IPS DF 6.9 (cell line): ENCODE data around the gene VPS39.

Experiments
- DNase-seq: peaks from one replicate; pipeline ENCODE4 v3.0.0-alpha.2; 2013; ENCODE audit warnings: low read depth, low spot score
- H3K27ac ChIP-seq: one replicate; pipeline ENCODE4 v1.5.1; 2013; ENCODE audit warnings: low read length, control low read depth
- H3K27me3 ChIP-seq: 2 replicates; pipeline ENCODE4 v1.6.1; 2013; ENCODE audit warnings: mild to moderate bottlenecking, low read length; ENCODE audit not compliant: control insufficient read depth, insufficient read depth
- H3K36me3 ChIP-seq: 2 replicates; pipeline ENCODE4 v1.6.1; 2013; ENCODE audit warnings: low read length; ENCODE audit not compliant: control insufficient read depth, insufficient read depth
- H3K4me1 ChIP-seq: 2 replicates; pipeline ENCODE4 v1.6.1; 2013; ENCODE audit warnings: low read length; ENCODE audit not compliant: control insufficient read depth, insufficient read depth
- H3K4me3 ChIP-seq: 2 replicates; pipeline ENCODE4 v1.5.1; 2013; ENCODE audit warnings: mild to moderate bottlenecking, low read length
- H3K9me3 ChIP-seq: 2 replicates; pipeline ENCODE4 v1.6.1; 2013; ENCODE audit warnings: low read length, inconsistent platforms; ENCODE audit not compliant: control insufficient read depth, insufficient read depth
- WGBS: extraction: QIAGEN DNeasy Blood & Tissue Kit; methylation state at CpG from one replicate; pipeline ENCODE4 v1.1.7; 2013; ENCODE audit warnings: mixed read lengths, missing lambda C conversion rate; ENCODE audit not compliant: insufficient read length, insufficient coverage; 5-methylcytosine and 5-hydroxymethylcytosine counted together

Gene VPS39

DNA sequence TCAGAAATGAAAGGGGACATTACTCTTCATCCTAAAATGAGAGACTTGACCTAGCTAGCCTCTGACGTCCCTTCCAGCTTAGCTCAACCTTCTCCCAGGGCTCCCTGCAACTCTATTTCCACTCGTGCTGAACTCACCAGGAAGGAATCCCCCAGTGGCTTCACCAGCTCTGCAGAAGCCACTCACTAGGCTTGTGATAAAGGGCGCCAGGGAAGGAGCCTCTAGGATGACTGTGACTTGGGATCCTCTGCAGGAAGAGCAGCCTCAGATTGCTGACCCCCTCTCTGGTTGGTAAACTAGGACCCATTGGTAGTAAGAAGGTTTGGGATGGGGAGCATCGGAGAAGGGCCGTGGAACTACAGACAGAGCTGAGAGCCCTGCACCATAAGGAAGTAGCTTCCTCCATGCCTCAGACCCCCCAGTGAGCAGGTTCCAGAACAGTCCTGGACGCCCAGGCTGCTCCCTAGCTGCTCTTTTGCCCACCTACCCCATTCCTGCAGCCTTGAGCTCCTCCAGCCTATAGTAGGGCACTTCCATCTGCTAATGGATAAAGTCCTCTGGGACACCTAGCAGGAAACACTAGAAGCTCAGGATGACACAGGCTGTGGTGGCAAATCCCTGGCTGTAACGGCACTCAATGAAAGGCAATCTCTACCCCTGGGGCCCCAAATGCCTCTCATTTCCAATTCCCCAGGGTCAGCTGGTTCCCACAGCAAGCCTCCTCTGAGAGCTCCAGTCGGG is 77.7 kb downstream of the VPS39 start:
- WGBS, result no CpG with 5 or more reads among the region's 8 CpGs
- Histone ChIP-seq H3K36me3 (no peaks in the 10 kb centered on the region), H3K4me1 (no peaks in the 10 kb centered on the region), H3K9me3 (no peaks in the 10 kb centered on the region), H3K27me3 (no peaks in the 10 kb centered on the region), H3K4me3 (no peak overlapping the region), H3K27ac (no peak overlapping the region)
- DNase-seq, result no peak

DNA sequence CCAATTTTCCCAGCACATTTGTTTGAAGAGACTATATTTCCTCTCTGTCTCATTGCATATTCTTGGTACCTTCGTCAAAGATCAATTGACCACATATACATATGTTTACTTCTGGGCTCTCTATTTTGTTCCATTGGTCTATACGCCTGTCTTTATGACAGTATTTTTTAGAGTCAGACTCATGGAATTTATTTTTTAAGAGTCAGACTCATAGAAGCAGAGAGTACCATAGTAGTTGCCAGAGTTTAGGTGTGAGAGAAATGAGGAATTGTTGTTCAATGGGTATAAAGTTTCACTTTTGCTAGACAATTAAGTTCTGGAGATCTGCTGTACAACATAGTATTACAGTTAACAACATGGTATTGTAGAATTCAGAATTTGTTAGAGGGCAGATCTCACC is 78.7 kb downstream of the VPS39 start:
- WGBS, result no CpG with 5 or more reads among the region's 2 CpGs
- Histone ChIP-seq H3K4me3 (no peak overlapping the region), H3K27ac (no peak overlapping the region), H3K27me3 (no peaks in the 10 kb centered on the region), H3K4me1 (no peaks in the 10 kb centered on the region), H3K9me3 (no peaks in the 10 kb centered on the region), H3K36me3 (no peaks in the 10 kb centered on the region)
- DNase-seq, result no peak

DNA sequence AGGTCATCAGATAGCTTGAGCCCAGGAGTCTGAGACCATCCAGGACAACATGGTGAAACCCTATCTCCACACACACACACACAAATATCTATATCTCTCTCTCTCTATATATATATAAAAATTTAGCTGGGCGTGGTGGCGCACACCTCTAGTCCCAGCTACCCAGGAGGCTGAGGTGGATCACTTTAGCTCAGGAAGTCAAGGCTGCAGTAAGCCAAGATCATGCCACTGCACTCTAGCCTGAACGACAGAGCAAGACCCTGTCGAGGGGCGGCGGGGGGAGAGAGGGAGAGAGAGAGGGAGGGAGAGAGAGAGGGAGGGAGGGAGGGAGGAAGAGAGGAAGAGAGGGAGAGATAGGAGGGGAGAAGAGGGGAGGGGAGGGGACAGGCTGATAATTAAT is 79.6 kb downstream of the VPS39 start:
- H3K4me1 ChIP-seq, result no peaks in the 10 kb centered on the region
- H3K9me3 ChIP-seq, result no peaks in the 10 kb centered on the region
- no peak overlapping the region for H3K4me3 ChIP-seq
- WGBS, result no CpG with 5 or more reads among the region's 6 CpGs
- H3K27me3 ChIP-seq, result no peaks in the 10 kb centered on the region
- H3K27ac ChIP-seq, result no peak overlapping the region
- H3K36me3 ChIP-seq, result no peaks in the 10 kb centered on the region
- DNase-seq, result no peak

DNA sequence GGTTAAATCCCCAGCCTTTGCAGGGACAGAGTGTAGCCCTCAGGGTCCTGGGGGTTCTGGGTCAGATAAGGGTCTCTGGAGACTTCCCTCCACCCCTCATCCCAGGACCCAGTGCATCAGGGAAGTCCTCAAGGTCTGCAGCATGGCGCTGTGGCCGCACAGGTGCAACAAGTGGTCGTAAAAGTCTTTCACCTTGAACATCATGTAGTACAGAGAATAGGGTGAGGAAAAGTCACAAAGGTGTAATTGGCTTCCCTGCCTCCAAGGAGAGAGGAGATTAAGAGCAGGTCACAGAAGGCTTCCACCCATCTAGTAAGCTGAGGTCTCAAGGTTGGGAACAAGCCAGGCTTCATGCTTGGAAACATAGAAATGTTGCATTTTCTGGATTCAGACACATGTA is 84.6 kb downstream of the VPS39 start:
- Histone ChIP-seq H3K9me3 (no peaks in the 10 kb centered on the region), H3K4me1 (no peaks in the 10 kb centered on the region), H3K4me3 (no peak overlapping the region), H3K36me3 (no peaks in the 10 kb centered on the region), H3K27me3 (no peaks in the 10 kb centered on the region), H3K27ac (no peak overlapping the region)
- no CpG with 5 or more reads among the region's 3 CpGs for WGBS
- DNase-seq, result no peak

DNA sequence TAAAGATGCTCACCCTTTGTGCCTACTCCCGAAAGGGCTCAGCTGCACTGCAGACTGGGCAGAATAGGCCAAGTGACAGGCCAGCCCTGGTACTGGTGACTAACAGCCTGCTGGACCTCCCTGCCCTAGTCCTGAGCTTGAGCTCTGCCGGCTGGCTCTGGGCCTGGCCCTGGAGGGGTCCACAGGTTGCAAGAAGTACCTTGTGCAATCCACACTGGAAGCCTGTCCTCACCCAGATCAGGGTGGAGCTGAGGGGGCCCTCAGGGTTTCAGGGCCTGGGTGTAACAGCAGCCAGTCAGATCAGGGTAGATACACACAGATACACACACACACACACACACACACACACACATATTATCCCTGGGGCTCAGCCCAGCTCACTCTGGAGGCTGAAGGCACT is 86.4 kb downstream of the VPS39 start:
- Histone ChIP-seq H3K4me1 (no peaks in the 10 kb centered on the region), H3K27ac (no peak overlapping the region), H3K9me3 (no peaks in the 10 kb centered on the region), H3K4me3 (no peak overlapping the region), H3K36me3 (no peaks in the 10 kb centered on the region), H3K27me3 (no peaks in the 10 kb centered on the region)
- no CpG with 5 or more reads among the region's 2 CpGs for WGBS
- DNase-seq, result no peak

DNA sequence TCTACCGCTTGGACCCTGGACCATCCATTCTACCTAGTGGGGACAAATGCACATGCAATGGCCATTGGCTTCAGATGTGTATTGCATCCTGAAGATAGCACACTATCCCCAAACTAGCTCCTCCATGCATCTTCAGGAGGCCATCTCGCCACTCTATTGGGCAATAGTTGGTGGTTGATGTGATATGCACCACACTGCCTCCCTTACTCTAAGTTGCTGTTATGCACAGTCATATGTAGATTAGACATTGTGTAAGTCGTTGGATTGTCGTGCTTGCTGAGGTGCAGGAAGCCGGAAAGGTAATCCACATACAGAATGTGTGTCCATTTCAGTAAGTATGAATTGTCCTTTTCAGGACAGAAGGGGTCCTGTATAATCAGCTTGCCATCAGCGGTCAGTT is 87.1 kb downstream of the VPS39 start:
- Histone ChIP-seq H3K9me3 (no peaks in the 10 kb centered on the region), H3K4me3 (no peak overlapping the region), H3K36me3 (no peaks in the 10 kb centered on the region), H3K27ac (no peak overlapping the region), H3K27me3 (no peaks in the 10 kb centered on the region), H3K4me1 (no peaks in the 10 kb centered on the region)
- no peak for DNase-seq
- no CpG with 5 or more reads among the region's 6 CpGs for WGBS

DNA sequence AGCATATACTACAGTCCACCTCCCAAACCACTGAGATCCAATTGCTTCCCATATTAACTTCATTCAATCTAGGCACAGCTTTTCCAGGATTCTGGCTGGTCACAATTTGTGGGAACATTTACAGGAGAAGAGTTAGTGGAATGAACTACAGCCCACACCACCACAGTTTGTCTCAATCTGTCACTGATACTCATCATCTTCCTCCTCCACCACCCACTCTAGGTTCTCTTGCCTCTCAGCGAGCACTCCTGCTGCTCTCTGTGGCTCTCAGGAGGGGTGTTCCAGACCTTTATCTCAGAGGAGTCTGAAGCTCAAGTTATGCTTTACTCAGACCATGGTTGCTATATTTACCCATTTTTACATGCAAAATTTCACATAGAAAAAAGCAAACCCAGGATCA is 87.8 kb downstream of the VPS39 start:
- no peaks in the 10 kb centered on the region for H3K27me3 ChIP-seq
- H3K4me1 ChIP-seq, result no peaks in the 10 kb centered on the region
- no peaks in the 10 kb centered on the region for H3K9me3 ChIP-seq
- H3K27ac ChIP-seq, result no peak overlapping the region
- H3K4me3 ChIP-seq, result no peak overlapping the region
- no CpG with 5 or more reads among the region's 1 CpG for WGBS
- H3K36me3 ChIP-seq, result no peaks in the 10 kb centered on the region
- no peak for DNase-seq

DNA sequence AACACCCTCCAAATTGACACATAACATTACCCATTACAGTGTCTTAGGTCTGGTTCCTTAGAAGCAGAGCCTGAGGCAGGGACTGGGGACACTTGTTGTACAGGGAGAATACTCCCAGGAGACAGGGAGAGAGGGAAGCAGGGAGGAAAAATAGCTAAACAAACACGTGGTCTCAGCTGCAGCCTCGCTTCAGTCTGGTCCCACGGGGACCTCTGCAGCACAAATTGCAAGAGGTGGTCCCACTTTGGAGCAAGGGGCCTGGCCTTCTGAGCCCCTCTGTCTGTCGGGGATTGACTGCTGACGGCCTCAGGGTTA is 88.7 kb downstream of the VPS39 start:
- Histone ChIP-seq H3K36me3 (no peaks in the 10 kb centered on the region), H3K27me3 (no peaks in the 10 kb centered on the region), H3K4me3 (no peak overlapping the region), H3K27ac (no peak overlapping the region), H3K4me1 (no peaks in the 10 kb centered on the region), H3K9me3 (no peaks in the 10 kb centered on the region)
- WGBS, result no CpG with 5 or more reads among the region's 5 CpGs
- no peak for DNase-seq

DNA sequence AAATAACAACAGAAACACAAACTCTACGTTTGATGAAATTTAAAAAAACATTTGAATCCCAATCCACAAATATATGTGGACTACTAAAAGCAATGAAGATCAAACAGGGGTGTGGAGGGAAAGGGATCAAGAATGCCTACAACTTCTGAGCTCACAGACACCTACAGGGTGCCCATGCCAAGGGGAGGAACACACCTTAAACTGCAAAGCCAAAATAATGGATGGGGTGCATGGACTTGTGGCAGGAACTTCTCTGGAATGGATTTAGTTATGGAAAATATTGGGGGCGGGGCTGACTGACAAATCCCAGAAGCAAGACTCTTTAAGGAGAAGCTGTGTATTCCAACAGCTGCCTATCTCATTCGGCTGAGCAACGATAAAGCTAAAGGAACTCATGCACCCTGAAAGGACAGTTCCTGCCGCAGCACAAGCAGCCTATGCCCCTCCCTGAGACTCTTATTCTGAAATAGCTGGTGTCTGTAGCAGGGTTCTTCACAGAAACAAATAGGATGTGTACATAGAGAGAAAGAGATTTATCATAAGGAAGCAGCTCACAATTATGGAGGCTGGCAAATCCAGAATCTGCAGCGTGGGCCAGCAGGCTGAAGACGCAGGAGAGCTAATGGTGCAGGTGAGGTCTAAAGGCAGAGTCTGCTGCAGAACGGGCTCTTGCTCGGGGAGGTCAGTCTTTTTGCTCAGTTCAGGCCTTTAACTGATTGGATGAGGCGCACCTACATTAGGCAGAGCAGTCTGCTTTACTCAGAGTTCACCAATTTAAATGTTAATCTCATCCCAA is 89.3 kb downstream of the VPS39 start:
- WGBS, result no CpG with 5 or more reads among the region's 10 CpGs
- DNase-seq, result no peak
- H3K27me3 ChIP-seq, result no peaks in the 10 kb centered on the region
- no peaks in the 10 kb centered on the region for H3K4me1 ChIP-seq
- H3K4me3 ChIP-seq, result no peak overlapping the region
- no peaks in the 10 kb centered on the region for H3K36me3 ChIP-seq
- H3K27ac ChIP-seq, result no peak overlapping the region
- H3K9me3 ChIP-seq, result no peaks in the 10 kb centered on the region

DNA sequence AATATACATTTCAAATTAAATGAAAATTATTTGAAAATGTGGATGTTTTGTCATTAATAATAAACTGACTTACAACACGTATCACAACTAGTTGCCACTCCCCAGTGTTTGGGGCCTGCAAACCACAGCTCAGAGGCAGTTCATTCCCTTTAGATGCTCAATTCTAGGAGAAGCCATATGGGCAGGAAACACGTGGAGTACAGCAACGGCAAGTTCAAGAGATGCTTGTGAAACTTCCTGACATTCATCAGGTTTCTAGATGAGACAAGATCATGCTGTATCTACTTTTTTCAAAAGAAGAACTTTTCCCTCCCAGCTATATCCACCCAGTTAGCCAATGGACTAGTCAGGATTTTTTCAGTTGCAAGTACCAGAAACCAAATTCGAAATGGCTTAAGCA is 96.2 kb downstream of the VPS39 start:
- H3K36me3 ChIP-seq, result no peaks in the 10 kb centered on the region
- no peak for DNase-seq
- H3K4me3 ChIP-seq, result no peak overlapping the region
- no peak overlapping the region for H3K27ac ChIP-seq
- no peaks in the 10 kb centered on the region for H3K27me3 ChIP-seq
- no peaks in the 10 kb centered on the region for H3K9me3 ChIP-seq
- no peaks in the 10 kb centered on the region for H3K4me1 ChIP-seq
- no CpG with 5 or more reads among the region's 4 CpGs for WGBS

DNA sequence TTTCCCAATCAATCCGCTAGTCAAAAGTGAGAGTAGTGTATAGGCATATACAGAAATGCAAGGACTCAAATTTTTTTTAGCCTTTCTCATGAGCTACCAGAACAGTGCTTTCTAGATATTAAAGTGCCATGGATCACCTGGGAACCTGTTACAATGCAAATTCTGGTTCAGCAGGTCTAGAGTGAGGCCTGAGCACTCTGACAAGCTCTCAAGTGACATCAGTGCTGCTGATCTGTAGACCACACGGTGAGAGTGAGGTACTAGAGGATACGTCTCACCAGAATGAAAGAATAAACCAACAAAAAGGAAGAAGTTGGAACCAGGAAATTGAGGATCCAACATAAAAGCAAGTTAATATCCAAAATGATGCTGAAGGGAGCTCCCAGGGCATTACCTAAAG is 97.7 kb downstream of the VPS39 start:
- no peaks in the 10 kb centered on the region for H3K27me3 ChIP-seq
- no peak overlapping the region for H3K4me3 ChIP-seq
- DNase-seq, result no peak
- H3K9me3 ChIP-seq, result no peaks in the 10 kb centered on the region
- H3K36me3 ChIP-seq, result no peaks in the 10 kb centered on the region
- no CpG with 5 or more reads among the region's 3 CpGs for WGBS
- H3K4me1 ChIP-seq, result no peaks in the 10 kb centered on the region
- no peak overlapping the region for H3K27ac ChIP-seq
